GM19035 (cell line): ENCODE measurements around the gene TRIM67.
A peak's percentile ranks its signal among the peaks of the same experiment; 100 is the strongest.
"Not testable (repeated sequence)": the region's sequence is repeated elsewhere in the genome, so short reads cannot be mapped to it uniquely, and the experiment has no call there.

Experiments used
- ATAC-seq: cut with Tn5 transposase; IDR thresholded peaks from one replicate; pipeline ENCODE4 v1.9.1; 2021; ENCODE audit not compliant: unreplicated experiment

The TRIM67 gene

DNA sequence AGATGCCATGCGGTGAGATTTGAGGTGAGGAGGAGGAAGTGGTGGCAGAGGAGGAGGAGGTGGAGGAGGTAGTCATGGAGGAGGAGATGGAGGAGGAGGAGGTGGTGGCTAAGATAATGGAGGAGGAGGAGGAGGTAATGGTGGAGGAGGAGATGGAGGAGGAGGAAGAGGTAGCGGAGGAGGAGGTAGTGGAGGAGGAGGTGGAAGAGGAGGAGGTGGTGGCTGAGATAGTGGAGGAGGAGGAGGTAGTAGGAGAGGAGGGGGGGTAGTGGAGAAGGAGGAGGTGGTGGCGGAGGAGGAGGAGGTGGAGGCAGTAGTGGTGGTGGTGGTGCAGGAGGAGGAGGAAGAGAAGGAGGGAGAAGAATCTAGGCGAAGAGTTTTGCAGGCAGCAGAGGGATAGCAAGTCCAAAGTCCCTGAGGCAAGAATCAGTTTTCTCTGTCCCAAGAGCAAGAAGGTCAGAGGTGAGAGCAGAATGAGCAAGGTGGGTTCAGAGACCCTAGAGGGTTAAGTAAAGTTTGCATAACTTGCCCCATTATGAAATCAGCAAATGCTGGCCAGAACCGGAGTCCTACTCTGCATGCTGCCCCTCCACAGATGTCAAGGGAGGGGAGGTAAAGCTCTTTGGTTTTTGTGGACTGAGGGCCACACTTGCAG is 40.2 kb downstream of the TRIM67 start:
- no peak for ATAC-seq

DNA sequence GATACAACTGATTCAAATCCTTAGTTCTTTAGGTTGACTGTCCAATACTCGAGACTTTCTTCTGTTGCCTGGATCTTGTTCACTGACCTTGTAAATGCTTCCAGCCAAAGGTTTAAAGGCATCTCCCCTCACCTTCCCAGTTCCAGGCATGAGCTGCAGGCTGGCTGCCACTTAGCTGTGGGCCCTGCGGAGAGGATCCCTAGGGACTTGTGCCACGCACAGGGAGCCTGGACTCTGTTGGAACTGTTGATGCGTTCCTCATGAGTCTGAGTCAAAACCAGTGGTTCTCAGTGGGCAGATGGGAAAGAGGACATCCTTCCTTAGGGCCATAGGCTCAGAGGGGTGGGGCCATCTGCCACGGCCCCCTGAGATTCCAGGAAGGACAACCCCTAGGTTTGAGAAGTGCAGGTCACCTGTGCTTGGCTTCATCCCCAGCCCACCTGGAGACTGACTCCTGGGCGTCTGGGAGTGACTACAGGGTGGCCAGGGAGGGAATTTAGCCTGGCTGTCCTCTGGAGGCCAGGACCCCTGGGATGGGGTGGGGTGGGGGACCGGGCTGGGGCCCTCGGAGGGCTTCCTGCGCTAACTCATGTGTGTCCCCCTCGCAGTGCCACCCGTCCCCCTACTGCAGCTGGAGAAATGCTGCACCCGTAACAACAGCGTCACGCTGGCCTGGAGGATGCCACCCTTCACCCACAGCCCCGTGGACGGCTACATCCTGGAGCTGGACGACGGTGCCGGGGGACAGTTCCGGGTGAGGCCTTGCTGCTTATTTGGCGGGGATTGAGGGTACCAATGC is 41.6 kb downstream of the TRIM67 start:
- ATAC-seq, result no peak

DNA sequence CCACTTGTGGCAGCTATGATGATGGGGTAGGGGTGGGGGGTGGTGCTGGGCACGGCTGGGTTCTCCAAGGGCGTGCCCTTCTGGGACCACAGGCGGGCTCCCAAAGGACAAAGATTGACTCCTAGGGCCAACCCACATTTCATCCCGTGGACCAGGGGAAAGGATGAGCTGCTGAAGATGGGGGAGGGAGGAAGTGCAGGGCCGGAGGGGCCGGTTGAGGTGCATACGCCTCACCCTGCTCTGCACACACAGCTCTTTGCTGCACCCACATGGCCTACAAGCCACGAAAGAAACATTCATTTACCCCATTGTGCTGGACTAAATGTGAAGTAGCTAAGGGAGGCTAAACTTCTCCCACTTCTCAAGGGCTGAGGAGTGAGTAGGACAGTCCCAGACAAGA is 45.0 kb downstream of the TRIM67 start:
- no peak for ATAC-seq

DNA sequence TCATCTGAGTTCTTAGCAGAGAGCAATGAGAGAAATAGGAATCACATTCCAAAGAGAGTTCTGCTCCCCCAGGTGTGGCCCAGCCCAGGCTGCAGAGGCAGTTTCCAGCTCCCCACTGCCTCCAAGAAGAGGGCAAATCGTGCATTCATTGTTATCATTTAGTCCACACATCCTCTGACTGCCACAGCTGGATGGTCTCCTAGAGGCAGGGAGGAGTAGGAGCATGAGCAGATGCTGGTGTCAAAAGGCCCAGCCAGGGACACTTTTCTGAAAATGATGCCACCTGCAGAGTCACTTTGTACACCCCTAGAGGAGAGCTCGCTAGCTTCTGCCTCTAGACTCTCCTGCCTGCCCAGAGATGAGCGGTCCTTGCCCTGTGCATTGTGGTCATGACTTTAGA is 45.6 kb downstream of the TRIM67 start:
- no peak for ATAC-seq

DNA sequence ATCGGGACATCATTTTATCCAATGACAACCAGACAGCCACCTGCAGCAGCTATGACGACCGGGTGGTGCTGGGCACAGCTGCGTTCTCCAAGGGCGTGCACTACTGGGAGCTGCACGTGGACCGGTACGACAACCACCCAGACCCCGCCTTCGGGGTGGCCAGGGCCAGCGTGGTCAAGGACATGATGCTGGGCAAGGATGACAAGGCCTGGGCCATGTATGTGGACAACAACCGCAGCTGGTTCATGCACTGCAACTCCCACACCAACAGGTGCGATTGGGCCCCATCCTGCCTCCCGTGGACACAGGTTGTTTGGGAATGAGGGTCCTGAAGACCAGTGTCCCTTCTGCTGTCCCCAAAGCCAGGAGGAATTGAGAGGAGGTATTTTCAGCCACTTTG is 47.1 kb downstream of the TRIM67 start:
- ATAC-seq, result no peak

DNA sequence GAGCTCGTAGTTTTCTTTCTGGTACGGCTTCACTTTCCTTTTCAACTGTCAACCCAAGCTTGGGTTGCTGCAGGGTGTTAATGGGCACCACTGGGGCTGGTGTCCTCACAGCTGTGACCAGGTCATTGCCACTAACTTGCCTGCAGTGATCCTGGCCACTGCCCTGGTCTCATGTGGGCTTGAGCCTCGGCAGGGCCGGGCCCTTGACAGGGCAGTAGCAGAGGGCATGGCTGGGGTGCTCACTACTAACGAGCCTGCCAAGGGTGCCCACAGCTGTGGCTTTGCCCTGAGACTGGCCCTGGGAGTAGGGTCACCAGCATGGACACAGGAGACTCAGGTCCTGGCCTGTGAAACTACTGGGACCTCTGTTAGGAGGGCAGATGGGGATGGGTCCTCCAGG is 47.7 kb downstream of the TRIM67 start:
- no peak for ATAC-seq

DNA sequence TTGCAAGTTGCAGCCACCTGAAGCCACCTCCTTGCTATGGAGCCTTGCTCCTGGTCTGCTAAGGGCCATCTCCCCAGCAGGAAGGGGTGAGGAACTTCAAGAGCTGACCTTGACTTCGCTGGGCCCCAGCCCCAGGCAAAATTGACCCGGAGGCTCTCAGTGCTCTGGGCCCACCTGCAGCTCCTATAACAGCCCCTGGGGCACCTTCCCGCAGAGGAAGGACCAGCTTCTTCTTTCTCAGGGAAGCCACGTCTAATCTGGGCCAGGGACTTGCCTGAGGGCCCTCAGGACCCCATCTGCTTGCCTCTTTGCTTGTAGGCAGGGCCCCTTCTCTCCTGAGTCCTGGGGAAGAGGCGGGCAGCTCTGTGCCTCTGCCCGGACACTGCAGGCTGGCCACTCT is 48.3 kb downstream of the TRIM67 start:
- ATAC-seq, result no peak

DNA sequence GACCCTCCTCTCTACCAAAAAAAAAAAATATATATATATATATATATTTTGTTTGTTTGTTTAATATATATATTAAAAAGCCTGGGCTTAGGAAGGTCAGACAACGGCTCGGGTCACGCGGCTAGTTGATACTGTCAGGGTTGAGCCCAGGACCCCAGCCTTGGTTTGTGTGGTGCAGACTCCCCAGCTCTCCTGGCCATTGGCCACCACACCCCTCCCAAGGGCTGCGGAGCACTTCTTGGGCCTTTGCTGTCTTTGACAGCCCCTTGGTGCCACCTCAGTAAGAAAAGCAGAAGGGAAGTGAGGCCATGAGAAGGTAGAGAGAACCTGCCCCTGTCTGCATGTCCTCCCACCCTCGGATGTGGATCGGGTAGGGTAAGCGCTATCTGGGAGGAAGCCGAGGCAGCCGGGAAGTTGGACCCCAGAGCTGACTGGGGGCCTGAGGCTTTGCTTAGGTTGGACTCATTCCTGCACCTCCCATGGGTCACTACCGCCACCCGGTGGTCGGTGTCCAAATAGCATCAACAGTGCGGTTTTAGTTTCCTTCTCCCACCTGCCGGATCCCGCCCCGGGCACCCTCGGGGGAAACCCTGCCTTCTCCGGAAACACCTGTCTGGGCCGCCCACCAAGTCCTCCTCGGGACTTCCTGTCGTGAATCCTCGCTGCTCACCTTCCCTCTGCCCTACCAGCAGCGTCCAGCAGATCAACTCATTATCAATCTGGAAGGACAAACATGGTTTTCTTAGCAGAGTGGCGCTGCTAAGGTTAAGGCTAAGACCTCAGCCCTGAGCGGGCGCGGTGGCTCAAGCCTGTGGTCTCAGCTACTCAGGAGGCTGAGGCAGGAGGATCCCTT is 49.4 kb downstream of the TRIM67 start:
- ATAC-seq, result peak; percentile 85

DNA sequence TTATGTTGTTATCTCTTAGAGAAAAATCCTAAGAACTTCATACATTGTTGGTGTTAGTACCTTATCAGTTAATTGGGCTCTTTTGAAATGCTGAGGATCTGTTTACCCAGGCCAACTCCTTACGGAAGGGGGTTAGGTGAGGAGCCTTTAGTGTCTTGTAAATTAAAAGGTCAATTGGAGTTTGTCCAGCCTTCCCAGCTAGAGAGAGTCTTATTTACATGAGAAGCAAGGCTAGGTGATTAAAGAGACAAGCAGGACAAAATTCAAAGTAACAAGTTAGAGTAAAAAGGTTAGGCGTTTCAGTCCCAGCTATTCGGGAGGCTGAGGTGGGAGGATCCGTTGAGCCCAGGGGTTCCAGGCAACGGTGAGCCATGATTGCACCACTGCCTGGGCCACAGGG is 50.4 kb downstream of the TRIM67 start:
- ATAC-seq, result not testable (repeated sequence)

DNA sequence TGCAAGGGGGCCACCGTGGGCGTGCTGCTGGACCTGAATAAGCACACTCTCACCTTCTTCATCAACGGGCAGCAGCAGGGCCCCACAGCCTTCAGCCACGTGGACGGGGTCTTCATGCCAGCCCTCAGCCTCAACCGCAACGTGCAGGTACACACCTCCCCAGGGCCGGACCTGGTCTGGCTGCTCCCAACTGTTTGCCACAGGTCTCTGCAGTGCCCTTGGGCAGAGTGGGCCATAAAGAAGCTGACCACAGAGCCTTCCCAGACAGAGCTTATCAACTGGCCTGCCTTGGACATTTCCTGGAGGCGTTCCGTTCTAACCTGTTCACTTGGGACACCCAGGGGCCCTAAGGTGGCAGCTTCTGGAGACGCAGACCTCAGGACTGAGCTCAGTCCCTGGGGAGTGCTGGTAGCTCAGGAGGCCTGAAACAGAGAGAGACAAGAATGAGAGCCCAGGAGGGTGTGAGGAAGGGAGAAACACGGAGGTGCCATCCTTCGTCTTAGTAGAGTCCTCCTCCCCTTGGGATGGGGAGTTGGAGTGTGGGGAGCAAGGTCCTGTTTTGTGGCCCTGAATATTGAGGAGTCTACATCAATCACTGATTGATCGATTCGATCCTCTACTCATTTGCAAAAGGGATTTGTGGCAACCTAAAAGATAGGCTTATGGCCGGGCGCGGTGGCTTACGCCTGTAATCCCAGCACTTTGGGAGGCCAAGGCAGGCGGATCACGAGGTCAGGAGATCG is 52.1 kb downstream of the TRIM67 start:
- no peak for ATAC-seq

DNA sequence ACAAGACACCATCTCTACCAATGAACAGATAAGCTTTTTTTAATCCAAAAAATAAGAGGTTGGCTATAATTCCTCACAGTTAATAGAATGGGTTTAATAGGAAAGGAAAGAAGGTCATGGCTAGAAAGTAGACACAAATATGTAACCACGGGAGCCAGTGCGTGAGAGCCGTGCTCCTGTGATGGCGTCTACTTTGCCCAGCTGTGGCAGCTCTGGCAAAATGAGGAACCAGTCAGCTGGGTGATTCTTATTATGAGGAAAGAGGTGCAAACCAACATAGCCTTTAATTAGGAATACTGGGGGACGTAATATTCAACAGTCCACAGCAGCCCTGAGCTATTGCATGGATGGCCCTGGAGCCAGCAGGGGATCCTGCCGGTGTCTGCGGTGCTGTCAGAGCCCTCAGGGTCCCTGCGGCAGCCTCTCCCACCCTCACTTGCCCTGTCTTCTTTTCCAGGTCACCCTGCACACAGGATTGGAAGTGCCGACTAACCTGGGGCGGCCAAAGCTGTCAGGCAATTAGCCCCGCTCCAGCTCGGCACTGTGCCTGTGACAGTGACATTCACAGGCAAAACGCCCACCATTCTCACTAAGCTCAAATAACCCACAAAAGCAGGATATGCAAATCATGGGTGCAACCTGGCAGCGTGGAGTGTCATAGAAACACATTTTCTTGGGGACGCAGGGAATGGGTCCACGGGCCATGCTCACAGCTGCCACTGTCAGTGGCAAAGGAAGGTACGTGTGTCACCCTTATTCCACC is 53.2 kb downstream of the TRIM67 start:
- ATAC-seq, result peak; percentile 36

DNA sequence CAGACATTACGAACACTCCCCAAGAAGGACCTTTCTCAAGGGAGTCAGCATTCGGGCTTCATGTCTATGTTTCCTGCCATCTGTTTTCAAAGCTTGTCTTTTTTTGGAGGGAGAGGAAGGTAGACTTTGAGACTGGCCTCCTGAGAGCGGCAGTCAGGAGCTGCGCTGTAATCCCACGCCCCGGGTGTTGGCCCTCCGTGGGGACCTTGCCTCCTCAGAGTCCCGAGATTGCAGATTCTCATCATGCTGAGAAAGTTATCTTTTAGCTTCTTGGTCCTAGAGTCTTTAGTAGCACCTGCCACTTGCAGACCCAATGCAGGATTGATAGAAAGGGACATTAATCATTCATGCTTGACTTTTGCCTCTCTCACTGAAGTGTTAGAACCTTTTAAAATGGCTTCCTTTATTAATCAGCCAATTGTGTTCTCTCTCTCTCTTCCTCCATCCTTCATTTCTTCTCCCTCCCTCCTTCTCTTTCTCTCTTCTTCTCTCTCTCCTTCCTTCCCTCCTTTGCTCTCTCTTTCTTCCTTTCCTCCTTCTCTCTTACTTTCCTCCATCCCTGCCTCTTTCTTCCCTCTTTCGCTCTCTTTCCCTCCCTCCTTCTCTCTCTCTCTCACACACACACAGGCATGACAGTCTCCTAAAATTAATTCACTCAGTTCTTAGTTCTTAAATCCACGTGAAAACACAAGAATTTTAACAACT is 54.0 kb downstream of the TRIM67 start:
- no peak for ATAC-seq

DNA sequence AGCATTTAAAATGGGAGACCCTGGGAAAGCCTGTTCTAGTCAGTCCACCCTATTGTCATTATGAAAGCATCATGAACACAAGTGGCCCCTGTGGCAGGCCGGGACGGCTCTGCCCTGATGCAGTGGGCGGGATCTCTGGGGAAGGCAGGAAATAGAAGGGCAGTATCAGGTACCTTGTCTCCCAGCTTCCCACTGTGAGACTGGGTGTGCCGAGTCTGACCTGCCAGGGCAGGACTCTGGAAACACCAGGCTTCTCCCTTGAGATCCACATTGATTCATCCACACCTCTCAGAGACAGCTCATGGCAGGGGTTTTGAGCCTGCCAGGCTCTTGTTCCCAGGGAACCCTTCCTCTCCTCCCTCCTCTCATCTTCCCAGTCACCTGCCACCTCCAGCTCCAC is 54.6 kb downstream of the TRIM67 start:
- no peak for ATAC-seq

DNA sequence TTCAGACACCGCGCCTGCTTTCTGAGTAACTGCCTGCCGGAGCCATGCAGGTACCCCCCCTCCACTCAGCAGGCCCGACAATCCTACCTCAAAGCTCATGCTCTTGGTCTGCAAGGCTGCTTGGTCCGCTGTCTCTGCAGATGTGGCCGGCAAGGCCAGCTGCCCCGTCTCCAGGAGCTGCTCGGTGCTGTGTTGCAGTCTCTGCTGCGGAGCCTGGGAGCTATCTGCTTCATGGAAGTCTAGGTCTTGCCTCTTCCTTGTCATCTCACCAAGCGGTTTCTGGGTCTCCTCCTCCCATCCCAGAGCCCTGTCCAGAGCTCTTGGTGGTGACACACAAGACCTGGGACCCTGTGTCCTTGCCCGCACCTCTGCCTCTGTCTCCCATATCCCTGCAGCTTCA is 55.2 kb downstream of the TRIM67 start:
- ATAC-seq, result no peak

DNA sequence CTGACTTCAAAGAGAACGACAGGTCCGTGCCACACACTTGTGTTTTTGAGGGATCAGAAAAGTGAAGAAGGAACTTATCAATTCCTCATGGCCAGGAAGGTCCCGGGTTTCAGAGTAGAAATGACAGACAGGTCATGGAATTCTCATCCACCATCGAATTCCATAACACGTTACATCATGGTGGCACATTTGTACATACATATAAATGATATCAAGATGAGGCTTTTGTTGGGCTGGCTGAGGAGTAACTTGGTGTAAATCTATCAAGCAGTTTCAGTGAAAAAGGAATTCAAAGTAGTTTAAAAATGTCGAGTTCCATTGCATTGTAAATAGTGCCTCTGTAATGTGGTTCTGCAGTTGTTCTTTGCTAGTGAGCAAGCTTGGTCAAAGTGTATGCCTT is 56.2 kb downstream of the TRIM67 start:
- ATAC-seq, result no peak

DNA sequence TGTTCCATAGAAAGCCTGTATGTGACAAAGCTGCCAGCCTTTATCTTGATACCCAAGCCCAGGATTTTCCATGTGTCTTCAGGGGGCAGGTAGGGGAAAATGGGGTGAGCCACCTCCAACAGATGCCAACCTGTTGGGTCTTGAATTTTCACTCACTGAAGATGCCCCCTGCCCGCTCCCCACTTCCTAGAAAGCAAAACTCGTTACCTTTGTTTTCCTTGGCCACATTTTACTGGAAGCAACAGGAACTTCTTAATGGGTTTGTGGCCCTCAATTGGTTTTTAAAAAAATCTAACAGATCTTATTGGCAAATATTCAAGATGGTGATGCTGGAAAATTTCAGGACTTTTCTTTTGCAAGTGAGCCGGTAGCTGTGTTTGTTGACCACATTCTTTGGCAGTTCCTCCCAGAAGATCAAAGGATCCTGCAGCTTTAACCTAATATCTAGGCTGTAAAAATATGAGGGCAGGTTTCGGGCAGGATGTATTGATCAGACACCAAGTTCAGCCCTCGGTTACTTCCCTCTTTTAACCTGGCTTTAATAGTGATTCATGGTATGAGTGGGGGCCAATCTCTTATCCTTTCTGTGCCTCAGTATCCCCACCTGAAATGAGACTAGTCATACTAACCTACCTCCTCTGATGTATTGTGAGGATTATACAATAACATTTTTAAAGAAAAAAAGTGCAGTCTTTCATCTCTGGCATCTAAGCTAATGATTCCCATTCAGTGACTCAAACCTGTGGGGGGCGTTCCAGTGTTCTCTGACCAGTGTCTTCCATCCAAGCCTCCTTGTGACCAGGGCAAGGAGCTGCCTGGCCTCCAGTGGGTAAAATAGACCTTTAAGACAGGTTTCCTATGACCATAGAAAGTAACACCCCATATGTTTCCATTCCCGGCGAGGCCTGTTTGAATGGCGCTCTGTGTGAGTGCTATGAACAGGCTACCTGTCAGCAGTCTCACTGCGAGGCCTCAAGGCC is 57.9 kb downstream of the TRIM67 start:
- no peak for ATAC-seq

DNA sequence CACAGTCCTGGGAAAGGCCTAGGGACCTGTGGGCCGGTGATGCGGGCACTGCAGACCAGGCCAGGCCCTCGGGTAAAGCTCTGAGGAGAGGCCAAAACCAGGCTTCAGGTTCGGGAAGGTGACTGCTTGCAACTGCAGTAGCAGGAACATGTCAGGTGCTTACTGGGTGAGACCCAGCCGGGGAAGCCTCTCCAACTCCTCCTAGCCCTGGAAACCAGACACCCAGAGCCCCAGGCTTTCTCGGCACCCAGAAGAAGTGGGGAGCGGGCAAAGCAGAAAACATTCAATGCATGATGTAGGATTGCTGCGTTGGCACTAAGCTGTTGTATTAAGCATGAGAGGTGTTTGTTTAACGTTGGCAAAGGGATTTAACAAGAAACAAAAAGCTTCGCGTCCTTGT is 58.9 kb downstream of the TRIM67 start:
- no peak for ATAC-seq

DNA sequence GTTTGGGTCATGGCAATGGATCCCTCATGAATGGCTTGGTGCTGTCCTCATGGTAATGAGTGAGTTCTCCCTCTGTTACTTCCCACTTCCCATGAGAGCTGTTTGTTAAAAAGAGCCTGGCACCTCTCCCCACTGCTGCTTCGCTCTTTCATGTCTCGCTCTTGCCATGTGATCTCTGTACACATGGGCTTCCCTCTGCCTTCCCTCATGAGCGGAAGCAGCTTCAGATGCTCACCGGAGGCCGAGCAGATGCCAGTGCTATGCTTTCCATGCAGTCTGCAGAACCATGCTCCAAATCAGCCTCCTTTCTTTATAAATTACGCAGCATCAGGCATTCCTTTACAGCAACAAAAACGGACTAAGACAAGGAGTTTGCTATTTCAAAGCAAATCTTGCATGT is 64.3 kb downstream of the TRIM67 start:
- no peak for ATAC-seq

DNA sequence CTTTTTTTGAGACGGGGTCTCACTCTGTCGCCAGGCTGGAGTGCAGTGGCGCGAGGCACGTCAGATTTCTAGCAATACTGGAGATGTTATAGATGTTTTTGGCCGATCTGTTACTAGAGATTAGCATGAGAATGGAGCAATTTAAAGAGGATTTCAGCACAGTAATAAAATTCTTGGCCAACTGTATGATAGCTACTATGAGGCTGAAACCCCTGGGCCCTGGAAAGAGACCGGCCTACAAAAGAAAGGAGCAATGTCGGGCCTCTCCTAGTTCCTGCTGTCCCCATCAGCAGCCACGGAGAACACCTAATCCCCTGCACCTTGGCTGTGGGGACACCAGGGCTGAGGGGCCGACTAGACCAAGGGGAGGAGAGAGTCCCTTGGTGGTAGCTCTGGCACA is 69.7 kb downstream of the TRIM67 start:
- ATAC-seq, result no peak
